Neural cell (in vitro differentiated cells): ENCODE results near the gene CCDC154. TPM values are rescaled to one million over a fixed set of nuclear protein-coding genes. Genes with fewer than 3 reads are reported as not detected.

ENCODE experiments used
- H2AFZ ChIP-seq: fragments of 200-600, 300-800 bp; sonication (generic), shearing (Covaris generic); 2 replicates; pipeline ENCODE4 v1.6.0; 2014; ENCODE audit warnings: low read depth, mild to moderate bottlenecking, antibody characterized with exemption, low read length, moderate library complexity
- H3F3A ChIP-seq: fragments of 200-600 bp; shearing (Covaris generic); 2 replicates; pipeline ENCODE4 v1.6.1; 2016; ENCODE audit warnings: mild to moderate bottlenecking, moderate library complexity, mixed read lengths, antibody characterized with exemption, low read length; ENCODE audit not compliant: insufficient read depth, poor library complexity, severe bottlenecking
- H3K27ac ChIP-seq: fragments of 200-600, 300-800 bp; sonication (generic), shearing (Covaris generic); 2 replicates; pipeline ENCODE4 v1.5.1; 2014; ENCODE audit warnings: mild to moderate bottlenecking, low read length, moderate library complexity
- H3K27me3 ChIP-seq: fragments of 300-800, 200-600 bp; sonication (generic), shearing (Covaris generic); 2 replicates; pipeline ENCODE4 v1.6.0; 2014; ENCODE audit warnings: mild to moderate bottlenecking, low read depth, low read length, moderate library complexity; ENCODE audit not compliant: insufficient read depth
- H3K36me3 ChIP-seq: fragments of 300-800, 200-600 bp; sonication (generic), shearing (Covaris generic); 2 replicates; pipeline ENCODE4 v1.5.1; 2014; ENCODE audit warnings: mild to moderate bottlenecking, antibody characterized with exemption, low read length, moderate library complexity; ENCODE audit not compliant: insufficient read depth
- H3K4me2 ChIP-seq: fragments of 300-800, 200-600 bp; sonication (generic), shearing (Covaris generic); 2 replicates; pipeline ENCODE4 v1.6.0; 2014; ENCODE audit warnings: mild to moderate bottlenecking, low read length
- H3K4me3 ChIP-seq: fragments of 300-800, 200-600 bp; sonication (generic), shearing (Covaris generic); 2 replicates; pipeline ENCODE4 v1.5.1; 2014; ENCODE audit warnings: mild to moderate bottlenecking, low read length, moderate library complexity
- H3K79me2 ChIP-seq: fragments of 200-600 bp; shearing (Covaris generic); replicated peaks from 2 replicates; pipeline ENCODE4 v1.6.0; 2014; ENCODE audit warnings: mild to moderate bottlenecking, low read length, moderate library complexity; ENCODE audit not compliant: insufficient read depth
- H3K9ac ChIP-seq: fragments of 300-800, 200-600 bp; sonication (generic), shearing (Covaris generic); 2 replicates; pipeline ENCODE4 v1.6.1; 2016; ENCODE audit warnings: mild to moderate bottlenecking, low read length, mixed read lengths
- H3K9me2 ChIP-seq: fragments of 200-600 bp; shearing (Covaris generic); 2 replicates; pipeline ENCODE4 v1.6.1; 2016; ENCODE audit warnings: mild to moderate bottlenecking, low read length, mixed read lengths; ENCODE audit not compliant: insufficient read depth
- H3K9me3 ChIP-seq: fragments of 200-600, 300-800 bp; sonication (generic), shearing (Covaris generic); 2 replicates; pipeline ENCODE4 v1.6.1; 2016; ENCODE audit warnings: mild to moderate bottlenecking, mixed run types, low read length, moderate library complexity, mixed read lengths
- H4K20me1 ChIP-seq: fragments of 200-600 bp; shearing (Covaris generic); 2 replicates; pipeline ENCODE4 v1.6.1; 2016; ENCODE audit warnings: mild to moderate bottlenecking, mixed run types; ENCODE audit not compliant: insufficient read depth
- EP300 ChIP-seq: fragments of 450-650 bp; conservative IDR thresholded peaks from 2 replicates; pipeline ENCODE4 v1.6.1; 2014; ENCODE audit warnings: antibody characterized with exemption, mild to moderate bottlenecking, moderate library complexity; ENCODE audit not compliant: poor library complexity, severe bottlenecking
- EZH2 ChIP-seq: fragments of 200-600, 300-800 bp; shearing (Covaris generic), sonication (generic); IDR thresholded peaks from 2 replicates; pipeline ENCODE4 v1.6.1; 2014; ENCODE audit warnings: antibody characterized with exemption, low read length, borderline replicate concordance, mild to moderate bottlenecking; ENCODE audit not compliant: insufficient read depth, poor library complexity, severe bottlenecking
- MXI1 ChIP-seq: fragments of 450-650 bp; conservative IDR thresholded peaks from 2 replicates; pipeline ENCODE4 v1.6.1; 2014; ENCODE audit warnings: antibody characterized with exemption, mild to moderate bottlenecking; ENCODE audit not compliant: poor library complexity, severe bottlenecking
- POLR2AphosphoS5 ChIP-seq: IDR thresholded peaks from 2 replicates; pipeline ENCODE4 v1.6.1; 2012
- RAD21 ChIP-seq: fragments of 450-650 bp; conservative IDR thresholded peaks from 2 replicates; pipeline ENCODE4 v1.6.1; 2014; ENCODE audit warnings: antibody characterized with exemption, mild to moderate bottlenecking, moderate library complexity
- SMC3 ChIP-seq: fragments of 450-650 bp; conservative IDR thresholded peaks from 2 replicates; pipeline ENCODE4 v1.6.1; 2014; ENCODE audit warnings: antibody characterized with exemption, mild to moderate bottlenecking, moderate library complexity; ENCODE audit not compliant: poor library complexity
- TAF1 ChIP-seq: IDR thresholded peaks from 2 replicates; pipeline ENCODE4 v1.6.1; 2012; ENCODE audit warnings: low read depth
- polyA plus RNA-seq: library from polyadenylated mRNA; depleted of rRNA; stranded (reverse); fragments of >200 nt; gene quantifications from 2 replicates; pipeline ENCODE4 v1.2.3, GENCODE V29; 2014
- TF ChIP-seq, protein P1 (sequence below): fragments of 450-650 bp; IDR thresholded peaks from 2 replicates; pipeline ENCODE4 v1.5.1; 2014; ENCODE audit warnings: antibody characterized with exemption, mild to moderate bottlenecking, moderate library complexity; ENCODE audit not compliant: poor library complexity, severe bottlenecking
- TF ChIP-seq, protein P2 (sequence below): IDR thresholded peaks from 2 replicates; pipeline ENCODE4 v1.6.1; 2012; ENCODE audit warnings: borderline replicate concordance

The CCDC154 gene
- polyA plus RNA-seq, 1 donor from 2014 or later, result 3.3 TPM

DNA sequence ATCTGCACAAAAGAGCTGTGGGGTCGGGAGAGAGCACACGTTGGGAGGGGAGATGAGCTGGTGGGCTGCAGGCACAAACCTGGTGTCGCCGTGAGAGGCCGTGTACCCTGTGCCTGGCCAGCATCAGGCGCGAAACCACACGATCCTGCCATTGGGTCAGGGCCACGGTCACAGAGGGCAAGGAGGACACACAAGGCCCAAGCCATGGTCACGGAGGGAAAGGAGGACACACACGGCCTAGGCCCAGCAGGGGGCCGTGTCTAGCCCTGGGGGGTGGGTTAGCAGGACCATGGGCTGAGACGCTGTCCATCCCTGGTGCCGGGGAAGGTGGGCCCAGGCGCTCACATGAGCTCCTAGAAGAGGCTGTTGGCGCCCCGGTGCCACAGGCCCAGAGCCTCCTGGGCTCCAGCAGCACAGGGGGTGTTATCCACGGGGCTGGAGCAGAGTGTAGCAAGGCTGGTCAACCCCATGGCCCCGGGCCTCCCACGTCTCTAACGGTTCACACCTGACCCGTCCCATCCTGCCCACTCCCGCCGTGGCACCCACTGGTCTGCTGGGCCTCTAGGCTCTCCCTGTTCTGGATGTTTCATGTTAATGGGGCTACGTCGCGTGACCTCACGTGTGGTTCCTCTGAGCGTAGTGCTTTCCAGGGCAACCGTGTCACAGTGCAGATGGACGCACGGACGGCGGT is 7.5 kb upstream of the CCDC154 start:
- no peak overlapping the region for H3K27ac ChIP-seq

DNA sequence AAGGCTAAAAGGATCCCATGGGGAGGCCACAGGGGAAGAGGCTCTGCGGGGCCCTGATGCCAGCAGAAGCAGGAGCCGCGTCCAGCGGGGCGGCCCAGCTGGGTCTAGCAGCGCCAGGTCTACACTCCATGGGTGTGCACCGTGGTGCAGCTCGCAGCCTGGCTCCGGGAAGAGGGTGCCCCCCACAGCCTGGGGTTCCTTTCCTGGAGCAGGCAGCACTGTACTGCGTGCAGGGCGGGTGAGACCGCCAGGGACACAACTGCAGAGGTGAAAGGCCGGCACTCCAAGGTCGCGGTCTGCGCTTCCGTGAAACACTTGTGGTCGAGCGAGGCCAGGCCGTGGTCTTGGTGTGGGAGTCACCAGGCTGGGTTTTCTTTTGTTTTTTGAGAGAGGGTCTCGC is 6.5 kb upstream of the CCDC154 start:
- Histone ChIP-seq H3K9me2 (no peaks in the 10 kb centered on the region), H3K4me2 (no peak overlapping the region), H3F3A (no peaks in the 10 kb centered on the region), H4K20me1 (no peaks in the 10 kb centered on the region), H3K36me3 (no peaks in the 10 kb centered on the region), H3K79me2 (no peaks in the 10 kb centered on the region), H3K27me3 (no peaks in the 10 kb centered on the region), H3K4me3 (no peak overlapping the region), H3K9ac (no peak overlapping the region), H2AFZ (no peak overlapping the region), H3K9me3 (no peaks in the 10 kb centered on the region), H3K27ac (no peak overlapping the region)
- no peak for TF ChIP-seq EP300
- TF ChIP-seq TAF1, result no peak
- TF ChIP-seq EZH2, result no peak
- TF ChIP-seq, protein P1, sequence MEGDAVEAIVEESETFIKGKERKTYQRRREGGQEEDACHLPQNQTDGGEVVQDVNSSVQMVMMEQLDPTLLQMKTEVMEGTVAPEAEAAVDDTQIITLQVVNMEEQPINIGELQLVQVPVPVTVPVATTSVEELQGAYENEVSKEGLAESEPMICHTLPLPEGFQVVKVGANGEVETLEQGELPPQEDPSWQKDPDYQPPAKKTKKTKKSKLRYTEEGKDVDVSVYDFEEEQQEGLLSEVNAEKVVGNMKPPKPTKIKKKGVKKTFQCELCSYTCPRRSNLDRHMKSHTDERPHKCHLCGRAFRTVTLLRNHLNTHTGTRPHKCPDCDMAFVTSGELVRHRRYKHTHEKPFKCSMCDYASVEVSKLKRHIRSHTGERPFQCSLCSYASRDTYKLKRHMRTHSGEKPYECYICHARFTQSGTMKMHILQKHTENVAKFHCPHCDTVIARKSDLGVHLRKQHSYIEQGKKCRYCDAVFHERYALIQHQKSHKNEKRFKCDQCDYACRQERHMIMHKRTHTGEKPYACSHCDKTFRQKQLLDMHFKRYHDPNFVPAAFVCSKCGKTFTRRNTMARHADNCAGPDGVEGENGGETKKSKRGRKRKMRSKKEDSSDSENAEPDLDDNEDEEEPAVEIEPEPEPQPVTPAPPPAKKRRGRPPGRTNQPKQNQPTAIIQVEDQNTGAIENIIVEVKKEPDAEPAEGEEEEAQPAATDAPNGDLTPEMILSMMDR, result no peak
- no peak for TF ChIP-seq RAD21
- TF ChIP-seq MXI1, result no peak
- TF ChIP-seq SMC3, result no peak
- TF ChIP-seq, protein P2, sequence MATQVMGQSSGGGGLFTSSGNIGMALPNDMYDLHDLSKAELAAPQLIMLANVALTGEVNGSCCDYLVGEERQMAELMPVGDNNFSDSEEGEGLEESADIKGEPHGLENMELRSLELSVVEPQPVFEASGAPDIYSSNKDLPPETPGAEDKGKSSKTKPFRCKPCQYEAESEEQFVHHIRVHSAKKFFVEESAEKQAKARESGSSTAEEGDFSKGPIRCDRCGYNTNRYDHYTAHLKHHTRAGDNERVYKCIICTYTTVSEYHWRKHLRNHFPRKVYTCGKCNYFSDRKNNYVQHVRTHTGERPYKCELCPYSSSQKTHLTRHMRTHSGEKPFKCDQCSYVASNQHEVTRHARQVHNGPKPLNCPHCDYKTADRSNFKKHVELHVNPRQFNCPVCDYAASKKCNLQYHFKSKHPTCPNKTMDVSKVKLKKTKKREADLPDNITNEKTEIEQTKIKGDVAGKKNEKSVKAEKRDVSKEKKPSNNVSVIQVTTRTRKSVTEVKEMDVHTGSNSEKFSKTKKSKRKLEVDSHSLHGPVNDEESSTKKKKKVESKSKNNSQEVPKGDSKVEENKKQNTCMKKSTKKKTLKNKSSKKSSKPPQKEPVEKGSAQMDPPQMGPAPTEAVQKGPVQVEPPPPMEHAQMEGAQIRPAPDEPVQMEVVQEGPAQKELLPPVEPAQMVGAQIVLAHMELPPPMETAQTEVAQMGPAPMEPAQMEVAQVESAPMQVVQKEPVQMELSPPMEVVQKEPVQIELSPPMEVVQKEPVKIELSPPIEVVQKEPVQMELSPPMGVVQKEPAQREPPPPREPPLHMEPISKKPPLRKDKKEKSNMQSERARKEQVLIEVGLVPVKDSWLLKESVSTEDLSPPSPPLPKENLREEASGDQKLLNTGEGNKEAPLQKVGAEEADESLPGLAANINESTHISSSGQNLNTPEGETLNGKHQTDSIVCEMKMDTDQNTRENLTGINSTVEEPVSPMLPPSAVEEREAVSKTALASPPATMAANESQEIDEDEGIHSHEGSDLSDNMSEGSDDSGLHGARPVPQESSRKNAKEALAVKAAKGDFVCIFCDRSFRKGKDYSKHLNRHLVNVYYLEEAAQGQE, result no peak
- TF ChIP-seq POLR2AphosphoS5, result no peak

More for the DNA sequence above, 7.5 kb upstream of the CCDC154 start:
- Histone ChIP-seq H3K4me2 (no peak overlapping the region), H3F3A (no peaks in the 10 kb centered on the region), H3K4me3 (no peak overlapping the region), H3K9me3 (no peaks in the 10 kb centered on the region), H3K36me3 (no peaks in the 10 kb centered on the region), H3K9me2 (no peaks in the 10 kb centered on the region), H3K9ac (no peak overlapping the region), H3K27me3 (no peaks in the 10 kb centered on the region), H2AFZ (no peak overlapping the region), H4K20me1 (no peaks in the 10 kb centered on the region), H3K79me2 (no peaks in the 10 kb centered on the region)
- TF ChIP-seq, protein P2, result no peak
- TF ChIP-seq POLR2AphosphoS5, result no peak
